ENCODE data around the gene MMP17. TPM values are rescaled to one million over a fixed set of nuclear protein-coding genes. Genes with fewer than 3 reads are reported as not detected.
"Not testable (repeated sequence)": the region's sequence is repeated elsewhere in the genome, so short reads cannot be mapped to it uniquely, and the experiment has no call there.

The MMP17 gene
- total RNA-seq, 1 experiment from 2014 or later: 3.4 TPM

DNA sequence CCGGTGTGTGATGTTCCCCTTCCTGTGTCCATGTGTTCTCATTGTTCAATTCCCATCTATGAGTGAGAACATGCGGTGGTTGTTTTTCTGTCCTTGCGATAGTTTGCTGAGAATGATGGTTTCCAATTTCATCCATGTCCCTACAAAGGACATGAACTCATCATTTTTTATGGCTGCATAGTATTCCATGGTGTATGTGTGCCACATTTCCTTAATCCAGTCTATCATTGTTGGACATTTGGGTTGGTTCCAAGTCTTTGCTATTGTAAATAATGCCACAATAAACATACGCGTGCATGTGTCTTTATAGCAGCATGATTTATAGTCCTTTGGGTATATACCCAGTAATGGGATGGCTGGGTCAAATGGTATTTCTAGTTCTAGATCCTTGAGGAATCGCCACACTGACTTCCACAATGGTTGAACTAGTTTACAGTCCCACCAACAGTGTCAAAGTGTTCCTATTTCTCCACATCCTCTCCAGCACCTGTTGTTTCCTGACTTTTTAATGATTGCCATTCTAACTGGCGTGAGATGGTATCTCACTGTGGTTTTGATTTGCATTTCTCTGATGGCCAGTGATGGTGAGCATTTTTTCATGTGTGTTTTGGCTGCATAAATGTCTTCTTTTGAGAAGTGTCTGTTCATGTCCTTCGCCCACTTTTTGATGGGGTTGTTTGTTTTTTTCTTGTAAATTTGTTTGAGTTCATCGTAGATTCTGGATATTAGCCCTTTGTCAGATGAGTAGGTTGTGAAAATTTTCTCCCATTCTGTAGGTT is 18.5 kb upstream of the MMP17 start:
- H3K27ac ChIP-seq; H3K27me3 ChIP-seq (replicated peaks); H3K36me3 ChIP-seq; H3K4me3 ChIP-seq; H3K9me3 ChIP-seq (replicated peaks); DNase-seq (ENCODE audit: low read depth in 1 of 2, low spot score in 2 of 2); H3K4me1 ChIP-seq (replicated peaks): not testable (repeated sequence)

DNA sequence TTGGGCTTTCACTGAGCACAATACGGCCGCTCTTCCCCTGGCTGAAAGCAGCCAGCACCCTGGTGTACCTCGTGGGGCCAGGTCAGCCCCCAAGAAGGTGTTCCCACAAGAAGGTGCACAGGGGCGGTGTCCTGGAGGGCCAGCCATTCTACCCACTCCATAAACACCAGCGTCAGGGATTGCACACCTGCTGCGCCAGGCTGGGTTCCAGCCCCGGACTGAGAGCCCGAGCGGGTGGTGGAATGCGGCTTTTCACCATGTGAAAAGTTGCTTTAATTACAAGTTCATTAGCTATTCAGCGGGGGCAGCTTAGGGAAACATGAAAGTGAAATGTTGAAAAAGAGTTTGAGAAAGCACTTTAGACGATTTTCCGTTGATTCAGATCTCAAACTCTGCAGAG is 17.5 kb upstream of the MMP17 start:
- Histone ChIP-seq H3K4me1 (replicated peaks) (no peaks in the 10 kb centered on the region), H3K27me3 (replicated peaks) (no peaks in the 10 kb centered on the region), H3K27ac (no peak overlapping the region), H3K9me3 (replicated peaks) (peaks cover 5% of the 10 kb centered on the region; the same call in 1 of the 2 replicates), H3K36me3 (no peaks in the 10 kb centered on the region), H3K4me3 (no peak overlapping the region)
- no peak for DNase-seq (ENCODE audit: low read depth in 1 of 2, low spot score in 2 of 2)

DNA sequence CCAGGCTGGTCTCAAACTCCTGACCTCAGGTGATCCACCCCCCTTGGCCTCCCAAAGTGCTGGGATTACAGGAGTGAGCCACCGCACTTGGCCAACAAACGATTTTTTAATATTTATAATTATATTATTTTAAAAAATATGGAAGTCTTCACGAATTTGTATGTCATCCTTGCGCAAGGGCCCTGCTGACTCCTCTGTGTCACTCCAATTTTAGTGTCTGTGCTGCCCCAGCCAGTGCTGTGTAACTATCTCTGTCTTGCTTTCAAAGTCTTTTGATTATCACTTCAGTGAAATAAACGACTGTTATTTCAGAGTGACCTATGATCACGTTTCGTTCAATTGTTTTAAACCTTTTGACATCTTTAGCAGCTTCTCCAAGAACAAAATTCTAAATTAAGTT is 13.1 kb upstream of the MMP17 start:
- no peaks in the 10 kb centered on the region for H3K4me1 ChIP-seq (replicated peaks)
- DNase-seq (ENCODE audit: low read depth in 1 of 2, low spot score in 2 of 2): no peak
- H3K27ac ChIP-seq: no peak overlapping the region
- H3K4me3 ChIP-seq: no peak overlapping the region
- H3K36me3 ChIP-seq: no peaks in the 10 kb centered on the region
- peaks cover 5% of the 10 kb centered on the region; the same call in 1 of the 2 replicates for H3K9me3 ChIP-seq (replicated peaks)
- no peaks in the 10 kb centered on the region for H3K27me3 ChIP-seq (replicated peaks)

DNA sequence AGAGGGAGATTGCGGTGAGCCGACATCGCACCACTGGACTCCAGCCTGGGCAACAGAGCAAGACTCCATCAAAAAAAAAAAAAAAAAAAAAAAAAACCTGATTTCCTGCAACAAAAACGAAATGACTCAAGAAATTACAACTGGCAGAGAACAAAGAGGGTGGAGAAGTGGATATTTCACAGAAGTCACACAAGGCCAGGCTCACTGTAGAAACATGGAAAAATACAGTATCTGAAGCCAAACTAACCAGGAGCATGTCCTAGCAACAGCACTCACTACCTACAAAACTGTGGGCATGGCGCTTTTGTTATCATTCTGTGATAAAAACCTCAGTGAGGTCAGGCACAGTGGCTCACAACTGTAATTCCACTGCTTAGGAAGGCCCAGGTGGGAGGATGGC is 11.7 kb upstream of the MMP17 start:
- H3K4me3 ChIP-seq: no peak overlapping the region
- H3K4me1 ChIP-seq (replicated peaks): no peaks in the 10 kb centered on the region
- H3K9me3 ChIP-seq (replicated peaks): peaks cover 5% of the 10 kb centered on the region; the same call in 1 of the 2 replicates
- no peak for DNase-seq (ENCODE audit: low read depth in 1 of 2, low spot score in 2 of 2)
- H3K36me3 ChIP-seq: no peaks in the 10 kb centered on the region
- H3K27me3 ChIP-seq (replicated peaks): no peaks in the 10 kb centered on the region
- H3K27ac ChIP-seq: no peak overlapping the region

DNA sequence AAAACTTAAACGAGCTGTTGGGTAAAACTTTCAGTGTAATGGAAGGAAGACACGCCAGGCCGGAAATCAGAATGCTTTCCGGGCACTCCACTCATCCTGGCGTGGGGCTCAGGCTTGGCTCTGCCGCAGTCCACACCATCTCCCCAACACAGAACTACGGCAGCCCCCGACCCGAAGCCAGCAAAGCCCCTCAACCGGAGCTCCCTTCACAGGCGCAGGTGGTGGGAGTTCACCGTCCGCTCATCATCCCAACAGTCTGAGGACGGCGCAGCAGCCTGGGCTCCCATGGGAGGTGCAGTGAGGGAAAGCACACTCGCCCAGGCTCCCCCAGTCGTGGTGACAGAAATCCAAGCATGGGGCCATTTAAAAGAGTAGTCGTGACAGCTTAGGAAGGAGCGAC is 11.0 kb upstream of the MMP17 start:
- Histone ChIP-seq H3K4me3 (no peak overlapping the region), H3K27ac (no peak overlapping the region)
- DNase-seq (ENCODE audit: low read depth in 1 of 2, low spot score in 2 of 2): no peak

DNA sequence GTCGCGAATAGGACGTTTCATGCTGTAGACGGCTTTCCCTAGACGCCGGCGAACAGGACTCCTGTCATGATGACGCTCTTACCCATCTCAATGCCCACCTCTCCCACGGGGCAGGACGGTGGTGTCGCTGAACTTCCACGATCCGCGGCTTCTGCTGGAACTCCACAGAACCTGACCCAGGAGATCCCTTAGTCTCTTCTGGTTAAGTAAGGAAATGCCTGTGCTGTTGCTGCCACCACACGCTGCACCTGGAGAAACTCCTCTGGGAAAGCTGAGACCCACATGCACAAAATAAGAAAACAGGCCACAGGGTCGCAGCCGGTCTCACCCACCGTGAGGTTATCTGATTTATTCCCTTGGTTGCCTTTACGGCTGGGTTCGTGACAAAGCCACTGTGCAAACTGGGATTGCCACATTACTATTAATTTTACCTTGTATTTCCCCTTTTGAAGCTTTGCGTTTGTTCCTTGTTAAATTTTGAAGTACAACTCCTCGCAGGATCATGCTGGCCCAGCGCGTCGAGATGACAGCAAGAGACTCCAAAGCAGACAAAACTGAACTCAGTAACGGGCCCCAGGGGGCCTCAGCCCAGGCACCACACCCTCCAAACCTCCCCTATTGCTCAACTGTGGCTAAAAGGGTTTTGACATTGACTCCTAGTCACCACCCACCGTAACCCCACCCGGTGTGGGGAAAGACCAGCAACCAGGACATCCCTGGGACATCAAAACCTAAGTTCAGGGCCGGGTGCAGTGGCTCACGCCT is 9.2 kb upstream of the MMP17 start:
- Histone ChIP-seq H3K4me1 (replicated peaks) (no peaks in the 10 kb centered on the region), H3K9me3 (replicated peaks) (no peaks in the 10 kb centered on the region; the same call in 1 of the 2 replicates), H3K27ac (no peak overlapping the region), H3K36me3 (no peaks in the 10 kb centered on the region), H3K4me3 (no peak overlapping the region), H3K27me3 (replicated peaks) (no peaks in the 10 kb centered on the region)
- no peak for DNase-seq (ENCODE audit: low read depth in 1 of 2, low spot score in 2 of 2)

More for the DNA sequence above, 11.0 kb upstream of the MMP17 start:
- Histone ChIP-seq H3K27me3 (replicated peaks) (no peaks in the 10 kb centered on the region), H3K36me3 (no peaks in the 10 kb centered on the region), H3K9me3 (replicated peaks) (peaks cover 5% of the 10 kb centered on the region; the same call in 1 of the 2 replicates), H3K4me1 (replicated peaks) (no peaks in the 10 kb centered on the region)

DNA sequence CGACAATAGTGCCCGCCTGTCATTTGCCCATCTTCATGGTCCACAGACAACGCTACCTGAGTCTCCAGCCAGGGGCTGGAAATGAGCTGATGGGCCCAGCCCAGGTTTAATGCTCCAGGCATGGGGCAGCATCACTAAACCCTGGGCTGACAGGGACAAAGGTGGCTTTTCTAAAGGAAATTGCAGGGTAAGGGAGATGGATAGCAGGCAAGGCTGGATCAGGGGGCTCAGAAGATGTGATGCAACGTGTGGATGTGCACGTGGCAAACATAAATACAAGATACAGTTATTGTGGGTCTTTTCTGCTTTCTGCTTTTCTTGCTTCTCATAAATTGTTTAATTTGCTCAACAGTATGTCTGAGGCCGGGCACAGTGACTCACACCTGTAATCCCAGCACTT is 3.7 kb upstream of the MMP17 start:
- H3K9me3 ChIP-seq (replicated peaks): no peaks in the 10 kb centered on the region; the same call in 1 of the 2 replicates
- no peaks in the 10 kb centered on the region for H3K36me3 ChIP-seq
- DNase-seq (ENCODE audit: low read depth in 1 of 2, low spot score in 2 of 2): no peak
- H3K4me3 ChIP-seq: no peak overlapping the region
- peaks cover 16% of the 10 kb centered on the region for H3K4me1 ChIP-seq (replicated peaks)
- H3K27ac ChIP-seq: no peak overlapping the region
- H3K27me3 ChIP-seq (replicated peaks): peaks cover 16% of the 10 kb centered on the region

DNA sequence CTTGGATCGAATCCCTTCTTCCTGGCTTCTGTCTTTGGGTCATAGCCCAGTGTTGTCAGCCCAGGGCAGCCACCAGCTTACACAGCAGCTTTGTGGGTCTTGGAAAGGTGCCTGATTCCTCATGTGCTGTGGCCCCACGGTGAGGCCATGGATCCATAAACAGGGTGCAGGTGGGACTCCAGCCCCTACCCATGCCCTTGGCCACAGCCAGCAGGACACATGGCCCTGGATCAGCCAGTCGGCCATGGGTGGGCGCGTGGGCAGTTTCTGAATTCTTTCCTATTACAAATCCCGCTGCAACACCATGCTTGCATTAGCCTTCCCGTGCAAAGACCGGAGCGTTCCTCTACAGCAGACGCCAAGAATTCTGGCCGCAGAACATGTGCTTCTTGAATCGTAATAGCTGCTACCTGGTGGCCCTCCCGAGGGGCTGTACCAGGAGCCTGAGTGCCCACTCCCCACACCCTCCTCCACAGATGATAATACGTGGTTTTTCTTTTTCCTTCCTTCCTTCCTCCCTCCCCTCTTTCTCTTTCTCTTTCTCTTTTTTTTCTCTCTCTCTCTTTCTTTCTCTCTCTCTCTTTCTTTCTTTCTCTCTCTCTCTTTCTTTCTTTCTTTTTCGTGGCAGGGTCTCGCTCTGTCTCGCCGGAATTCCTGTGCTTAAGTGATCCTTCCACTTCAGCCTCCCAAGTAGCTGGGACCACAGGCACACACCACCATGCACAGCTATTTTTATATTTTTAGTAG is 2.9 kb upstream of the MMP17 start:
- Histone ChIP-seq H3K27me3 (replicated peaks) (peaks cover 20% of the 10 kb centered on the region), H3K4me3 (no peak overlapping the region), H3K27ac (no peak overlapping the region), H3K4me1 (replicated peaks) (peaks cover 24% of the 10 kb centered on the region), H3K36me3 (no peaks in the 10 kb centered on the region), H3K9me3 (replicated peaks) (no peaks in the 10 kb centered on the region; the same call in 1 of the 2 replicates)
- no peak for DNase-seq (ENCODE audit: low read depth in 1 of 2, low spot score in 2 of 2)

DNA sequence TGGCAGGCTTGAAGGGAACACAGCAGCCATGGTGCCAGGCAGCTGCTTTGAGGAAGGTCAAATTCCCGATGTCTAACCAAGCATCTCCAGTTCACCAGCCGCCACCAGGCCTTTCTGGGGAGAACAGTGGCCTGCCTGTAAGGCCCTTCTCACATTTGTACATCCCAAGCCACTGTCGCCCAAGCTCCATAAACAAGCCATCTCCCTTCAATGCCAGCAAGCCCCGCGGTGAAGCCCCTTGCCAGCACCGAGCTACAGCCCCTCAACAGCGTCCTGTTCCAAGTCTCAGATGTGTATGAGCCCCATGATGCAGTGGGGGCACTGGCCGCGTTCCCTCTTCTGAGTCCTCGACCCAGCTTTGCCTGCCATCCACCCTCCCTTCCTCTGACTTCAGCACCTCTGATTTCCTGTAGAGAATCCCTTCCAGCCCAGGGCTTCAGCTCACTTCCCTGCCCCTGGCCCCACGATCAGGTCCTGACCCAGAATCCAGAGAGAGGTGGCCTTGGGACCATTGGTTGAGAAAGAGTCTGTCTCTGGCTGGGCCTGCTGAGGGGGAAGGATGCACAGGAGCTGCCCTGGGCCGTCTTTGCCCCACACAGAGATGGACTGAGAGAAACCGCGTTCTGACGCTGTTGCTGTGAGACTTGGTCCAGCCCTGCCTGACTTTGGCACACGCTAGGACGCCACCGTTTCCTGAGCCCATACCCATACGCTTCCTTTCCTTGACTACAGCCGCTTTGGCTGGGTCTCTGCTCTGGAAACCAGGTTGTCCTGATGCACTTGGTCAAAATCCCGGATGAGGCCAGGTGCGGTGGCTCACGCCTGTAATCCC is 1.9 kb upstream of the MMP17 start:
- peaks cover 34% of the 10 kb centered on the region for H3K4me1 ChIP-seq (replicated peaks)
- H3K4me3 ChIP-seq: no peak overlapping the region
- no peaks in the 10 kb centered on the region for H3K36me3 ChIP-seq
- H3K27me3 ChIP-seq (replicated peaks): peaks cover 20% of the 10 kb centered on the region
- no peaks in the 10 kb centered on the region; the same call in 1 of the 2 replicates for H3K9me3 ChIP-seq (replicated peaks)
- no peak overlapping the region for H3K27ac ChIP-seq
- DNase-seq (ENCODE audit: low read depth in 1 of 2, low spot score in 2 of 2): no peak

DNA sequence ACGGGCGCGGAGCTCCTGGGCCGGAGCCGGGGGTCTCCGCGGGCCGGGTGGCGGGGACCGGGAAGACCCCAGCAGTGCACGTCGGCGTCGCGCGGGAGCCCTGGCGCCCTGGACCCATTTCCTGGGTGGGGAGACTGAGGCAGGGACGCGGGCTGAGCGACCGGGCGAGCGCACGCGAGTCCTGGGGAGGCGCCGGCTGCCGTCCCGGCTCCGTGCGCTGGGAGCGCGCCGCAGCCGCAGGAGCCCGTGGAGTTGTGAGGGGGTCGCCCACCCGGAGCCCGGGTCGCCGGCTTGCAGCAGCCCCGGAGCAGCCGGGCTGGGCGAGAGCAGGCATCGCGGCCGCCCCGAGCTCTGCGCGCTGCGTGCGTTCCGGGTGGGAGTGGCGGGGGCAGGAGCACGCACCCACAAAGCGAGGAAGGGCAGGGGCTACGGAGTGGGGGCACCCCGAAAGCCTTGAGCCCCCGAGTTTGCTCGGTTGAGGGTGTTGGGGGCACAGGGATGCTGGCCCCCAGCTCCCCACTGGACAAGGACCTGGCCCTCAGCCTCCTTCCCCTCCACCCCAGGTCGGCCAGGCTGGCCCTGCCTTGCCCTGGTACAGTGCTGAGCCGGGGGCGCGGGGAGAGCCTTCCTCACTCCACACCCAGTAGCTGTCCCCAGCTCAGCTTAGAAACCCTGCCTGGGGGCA is 620 bp downstream of the MMP17 start:
- H3K4me1 ChIP-seq (replicated peaks): peaks cover 51% of the 10 kb centered on the region
- no peaks in the 10 kb centered on the region for H3K36me3 ChIP-seq
- peak in 1 of 2 experiments; percentile 21 for DNase-seq (ENCODE audit: low read depth in 1 of 2, low spot score in 2 of 2)
- H3K27ac ChIP-seq: no peak overlapping the region
- peak overlapping the region; percentile 37 for H3K4me3 ChIP-seq
- peaks cover 20% of the 10 kb centered on the region for H3K27me3 ChIP-seq (replicated peaks)
- no peaks in the 10 kb centered on the region; the same call in 1 of the 2 replicates for H3K9me3 ChIP-seq (replicated peaks)

DNA sequence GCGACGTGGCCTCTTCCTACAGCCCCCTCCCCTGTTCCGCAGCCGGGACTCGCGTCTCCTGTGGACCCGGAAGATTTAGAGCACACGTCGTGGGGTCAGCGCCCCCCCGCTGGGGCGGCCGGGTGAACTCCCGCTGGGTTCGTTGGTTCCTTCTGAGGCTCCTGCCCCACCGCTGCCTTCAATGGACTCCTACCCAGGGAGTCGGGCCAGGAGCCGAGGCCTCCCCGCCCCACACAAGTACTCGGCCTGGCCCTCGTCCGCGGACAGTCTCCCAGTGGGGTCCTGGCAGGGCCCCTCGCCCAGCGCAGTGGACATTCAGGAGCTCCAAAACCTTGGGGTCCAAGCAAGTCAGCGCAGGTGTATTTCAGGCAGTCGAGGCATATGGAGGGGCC is 1.2 kb downstream of the MMP17 start:
- DNase-seq (ENCODE audit: low read depth in 1 of 2, low spot score in 2 of 2): peak in 1 of 2 experiments; percentile 22

DNA sequence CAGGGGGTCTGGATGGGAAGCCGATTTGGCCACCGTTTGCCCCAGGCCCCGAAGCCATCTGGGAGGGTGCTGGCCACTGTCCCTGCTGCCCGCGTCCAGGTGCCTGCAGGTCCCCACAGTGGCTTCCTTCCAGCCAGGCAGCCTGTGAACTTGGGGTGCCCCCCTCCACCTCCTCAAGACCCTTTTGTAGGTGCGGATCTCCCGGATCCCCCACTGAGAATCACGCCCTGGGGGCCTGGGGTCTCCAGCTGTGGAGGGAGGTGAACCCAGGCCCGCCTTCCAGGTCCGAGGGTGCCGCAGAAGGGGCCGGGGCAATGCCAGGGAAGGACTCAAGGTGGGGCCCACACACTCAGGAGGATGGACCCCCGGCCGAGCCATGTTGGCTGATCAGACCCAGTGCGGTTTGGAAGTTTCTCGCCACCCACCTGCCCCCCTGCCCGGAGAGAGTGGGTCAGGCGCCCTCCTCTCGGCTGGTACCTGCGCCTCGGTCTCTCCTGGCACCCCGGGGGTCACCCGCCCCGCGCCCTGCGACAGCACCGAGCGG is 1.7 kb downstream of the MMP17 start:
- DNase-seq (ENCODE audit: low read depth in 1 of 2, low spot score in 2 of 2): no peak
- H3K4me1 ChIP-seq (replicated peaks): peaks cover 51% of the 10 kb centered on the region

More for the DNA sequence above, 1.2 kb downstream of the MMP17 start:
- no peak overlapping the region for H3K27ac ChIP-seq
- H3K27me3 ChIP-seq (replicated peaks): peaks cover 20% of the 10 kb centered on the region
- peaks cover 51% of the 10 kb centered on the region for H3K4me1 ChIP-seq (replicated peaks)
- H3K36me3 ChIP-seq: no peaks in the 10 kb centered on the region
- H3K4me3 ChIP-seq: peak overlapping the region; percentile 37
- H3K9me3 ChIP-seq (replicated peaks): no peaks in the 10 kb centered on the region; the same call in 1 of the 2 replicates

More for the DNA sequence above, 1.7 kb downstream of the MMP17 start:
- Histone ChIP-seq H3K4me3 (peak overlapping the region; percentile 32), H3K36me3 (no peaks in the 10 kb centered on the region), H3K27me3 (replicated peaks) (peaks cover 20% of the 10 kb centered on the region), H3K27ac (no peak overlapping the region), H3K9me3 (replicated peaks) (no peaks in the 10 kb centered on the region; the same call in 1 of the 2 replicates)
